GM12878 (cell line): Measurements from ENCODE around the gene BNIP3. TPM values are rescaled to one million over a fixed set of nuclear protein-coding genes. Genes with fewer than 3 reads are reported as not detected.

Source experiments
- ATAC-seq: fragments of 200-7000 bp; cut with Tn5 transposase; 3 replicates; pipeline ENCODE4 v1.9.1; 2020; ENCODE audit warnings: mild to moderate bottlenecking, moderate library complexity
- BruUV-seq: library from RNA; stranded (reverse); fragments of 400-500 nt; replicated peaks from 2 replicates; lab custom pipeline; 2021; lab: Mats Ljungman, UMichigan
- CTCF ChIA-PET: fragments of 300-600 bp; sonication (Branson Sonifier 250); formaldehyde crosslinking; extraction: SDS; loops from one replicate; lab custom pipeline; 2021; ENCODE audit warnings: inconsistent platforms; lab: Yijun Ruan, JAX
- POLR2A ChIA-PET: fragments of 350-600 bp; formaldehyde crosslinking; extraction: SDS; loops from one replicate; lab custom pipeline; 2021; ENCODE audit warnings: inconsistent platforms; lab: Charles Lee
- RAD21 ChIA-PET: fragments of 300-600 bp; sonication (Branson Sonifier 250); formaldehyde crosslinking; loops from one replicate; lab custom pipeline; 2023; ENCODE audit warnings: antibody characterized with exemption; ENCODE audit not compliant: unreplicated experiment; lab: Charles Lee
- SMC1A ChIA-PET: fragments of 300-600 bp; sonication (Branson Sonifier 250); formaldehyde crosslinking; loops from one replicate; lab custom pipeline; 2023; ENCODE audit not compliant: unreplicated experiment, uncharacterized antibody; lab: Charles Lee
- DNase-seq: peaks from one replicate; pipeline ENCODE4 v3.0.0-alpha.2; 2011; ENCODE audit warnings: low read depth, low spot score
- FAIRE-seq: peaks from 3 replicates; lab custom pipeline; 2011; peaks lifted over from hg19 to GRCh38; lab: Jason Lieb, UNC
- H2AFZ ChIP-seq: 2 replicates; pipeline ENCODE4 v1.6.0; 2011; ENCODE audit warnings: low read depth, low read length, control low read depth; ENCODE audit not compliant: control insufficient read depth
- H3K27ac ChIP-seq: 2 replicates; pipeline ENCODE4 v1.5.1; 2011; ENCODE audit warnings: control low read depth; ENCODE audit not compliant: control insufficient read depth, insufficient read depth
- H3K27me3 ChIP-seq, 2 experiments: replicated peaks in 1 of 2; 2 replicates each; pipeline versions ENCODE4 v1.6.0 to v1.6.1; 2011; ENCODE audit warnings: low read length in 1 of 2; ENCODE audit not compliant: control insufficient read depth in 2 of 2, insufficient read depth in 2 of 2
- H3K36me3 ChIP-seq, 2 experiments: 2 replicates each; pipeline ENCODE4 v1.5.1; 2011; ENCODE audit warnings: low read length in 1 of 2; ENCODE audit not compliant: control insufficient read depth in 2 of 2, insufficient read depth in 2 of 2
- H3K4me1 ChIP-seq: 2 replicates; pipeline ENCODE4 v1.6.1; 2011; ENCODE audit warnings: mild to moderate bottlenecking, low read length, moderate library complexity, mixed read lengths; ENCODE audit not compliant: control insufficient read depth, insufficient read depth
- H3K4me2 ChIP-seq: 2 replicates; pipeline ENCODE4 v1.6.0; 2011; ENCODE audit warnings: control low read depth; ENCODE audit not compliant: control insufficient read depth, insufficient read depth
- H3K4me3 ChIP-seq: fragments of 200-600 bp; sonication (generic); 2 replicates; pipeline ENCODE4 v1.5.1; 2016
- H3K79me2 ChIP-seq: 2 replicates; pipeline ENCODE4 v1.6.0; 2011; ENCODE audit warnings: low read length; ENCODE audit not compliant: control insufficient read depth, insufficient read depth
- H3K9ac ChIP-seq: 2 replicates; pipeline ENCODE4 v1.8.0; 2011; ENCODE audit warnings: low read length, control low read depth, mixed read lengths; ENCODE audit not compliant: control insufficient read depth, insufficient read depth
- H3K9me3 ChIP-seq: replicated peaks from 3 replicates; pipeline ENCODE4 v1.5.1; 2011; ENCODE audit warnings: mild to moderate bottlenecking, low read length; ENCODE audit not compliant: control insufficient read depth, insufficient read depth
- H4K20me1 ChIP-seq: 2 replicates; pipeline ENCODE4 v1.6.0; 2011; ENCODE audit not compliant: control insufficient read depth, insufficient read depth
- ATF7 ChIP-seq: fragments of 450-650 bp; IDR thresholded peaks from 2 replicates; pipeline ENCODE4 v1.6.1; 2016; ENCODE audit warnings: low read depth, mild to moderate bottlenecking
- BHLHE40 ChIP-seq, 2 experiments: fragments of 450-650 bp in 1 of 2; IDR thresholded peaks; 2 replicates each; pipeline ENCODE4 v1.6.1; 2011 to 2017; ENCODE audit warnings: low read depth in 2 of 2, borderline replicate concordance in 1 of 2, improper control_type of control experiment in 1 of 2, low read length in 1 of 2, mild to moderate bottlenecking in 1 of 2
- CBX3 ChIP-seq: fragments of 200-600 bp; sonication (generic); IDR thresholded peaks from 2 replicates; pipeline ENCODE4 v1.6.1; 2016; ENCODE audit warnings: low read depth, borderline replicate concordance
- CBX5 ChIP-seq: sonication (generic); IDR thresholded peaks from 2 replicates; pipeline ENCODE4 v1.6.1; 2016; ENCODE audit warnings: low read depth, moderate library complexity, mild to moderate bottlenecking, inconsistent platforms
- CEBPB ChIP-seq, 2 experiments: fragments of 150-350 bp in 1 of 2; IDR thresholded peaks; 2 replicates each; pipeline ENCODE4 v1.6.1; 2012 to 2014; ENCODE audit warnings: low read depth in 2 of 2, low read length in 2 of 2, borderline replicate concordance in 1 of 2, inconsistent platforms in 1 of 2
- CHD2 ChIP-seq: IDR thresholded peaks from 2 replicates; pipeline ENCODE4 v1.6.1; 2011; ENCODE audit warnings: low read depth, low read length, improper control_type of control experiment, borderline replicate concordance
- DPF2 ChIP-seq: fragments of 450-650 bp; IDR thresholded peaks from 2 replicates; pipeline ENCODE4 v1.6.1; 2017; ENCODE audit warnings: mild to moderate bottlenecking
- IKZF1 ChIP-seq: fragments of 450-650 bp; conservative IDR thresholded peaks from 2 replicates; pipeline ENCODE4 v1.6.1; 2017; ENCODE audit warnings: antibody characterized with exemption, mild to moderate bottlenecking
- JUNB ChIP-seq: IDR thresholded peaks from 2 replicates; pipeline ENCODE4 v1.6.1; 2016; ENCODE audit warnings: antibody characterized with exemption, mild to moderate bottlenecking
- KAT2A ChIP-seq: conservative IDR thresholded peaks from 2 replicates; pipeline ENCODE4 v1.6.1; 2011; ENCODE audit warnings: low read depth, low read length; ENCODE audit not compliant: control insufficient read depth
- NFXL1 ChIP-seq: fragments of 450-650 bp; IDR thresholded peaks from 2 replicates; pipeline ENCODE4 v1.6.1; 2017; ENCODE audit warnings: antibody characterized with exemption, mild to moderate bottlenecking, borderline replicate concordance
- NFYB ChIP-seq: IDR thresholded peaks from 2 replicates; pipeline ENCODE4 v1.6.1; 2011; ENCODE audit warnings: low read depth, mild to moderate bottlenecking, low read length, improper control_type of control experiment, moderate library complexity; ENCODE audit not compliant: insufficient read depth
- RELA ChIP-seq: fragments of 450-650 bp; IDR thresholded peaks from 2 replicates; pipeline ENCODE4 v1.8.0; 2014; ENCODE audit warnings: borderline replicate concordance; ENCODE audit not compliant: partially characterized antibody
- RUNX3 ChIP-seq: IDR thresholded peaks from 2 replicates; pipeline ENCODE4 v1.6.1; 2012; ENCODE audit warnings: low read length, inconsistent platforms
- SP1 ChIP-seq: IDR thresholded peaks from one replicate; pipeline ENCODE4 v1.6.1; 2011; ENCODE audit warnings: low read depth, low read length
- TCF3 ChIP-seq: IDR thresholded peaks from 2 replicates; pipeline ENCODE4 v1.6.1; 2012; ENCODE audit warnings: low read depth, mild to moderate bottlenecking, low read length, borderline replicate concordance; ENCODE audit not compliant: insufficient read depth
- WGBS: methylation state at CpG from one replicate; pipeline ENCODE4 v1.1.6; 2016; ENCODE audit warnings: low lambda C conversion rate; ENCODE audit not compliant: insufficient replicate concordance, insufficient coverage; ENCODE audit errors: missing lambda C conversion rate; 5-methylcytosine and 5-hydroxymethylcytosine counted together
- in situ Hi-C: fragments of 300-500 bp; cut with MboI; formaldehyde crosslinking; loops from 9 replicates; pipeline ENCODE4 v1.14.3; 2018; ENCODE audit warnings: mixed read lengths
- intact Hi-C: fragments of 100-400 bp; cut with micrococcal nuclease; formaldehyde crosslinking; loops from one replicate; pipeline ENCODE4 v1.14.2; 2022; ENCODE audit not compliant: unreplicated experiment
- polyA plus RNA-seq, 11 experiments: library from polyadenylated mRNA; depleted of rRNA in 4 of 11; unstranded in 6 of 11; stranded (reverse) in 5 of 11; fragments of >200 nt; fragmentation: Nextera tagmentation in 4 of 11; fragmentation: Illumina TruSeq in 1 of 11; extraction: Ambion mirVana in 4 of 11; extraction: Trizol in 1 of 11; gene quantifications; 1 replicate in 1 of 11; 2 replicates in 10 of 11; pipeline versions ENCODE4 v1.2.1 to v1.2.3, GENCODE V29; 2011 to 2016; ENCODE audit warnings: inconsistent platforms in 2 of 11, missing spikeins in 2 of 11, low read depth in 1 of 11
- total RNA-seq, 4 experiments: library from RNA; depleted of rRNA in 3 of 4; stranded (reverse); fragments of >200 nt in 3 of 4; fragmentation: Illumina TruSeq in 1 of 4; extraction: Trizol in 1 of 4; gene quantifications; 2 replicates each; pipeline versions ENCODE4 v1.2.1 to v1.2.3, GENCODE V29; 2013 to 2021
- TF ChIP-seq, protein P1 (sequence below): IDR thresholded peaks from 2 replicates; pipeline ENCODE4 v1.6.1; 2012; ENCODE audit warnings: low read length, inconsistent platforms
- TF ChIP-seq, protein P2 (sequence below): fragments of 450-650 bp; conservative IDR thresholded peaks from 2 replicates; pipeline ENCODE4 v1.6.1; 2017; ENCODE audit warnings: mild to moderate bottlenecking, moderate library complexity
- TF ChIP-seq, protein P3 (sequence below): fragments of 450-650 bp; IDR thresholded peaks from 2 replicates; pipeline ENCODE4 v1.6.1; 2016; ENCODE audit warnings: mild to moderate bottlenecking

BNIP3 gene
- total and polyA plus RNA-seq, 10 of the 15 experiments (the other 5 are each of a cell fraction or from before 2014, with no cell fraction given), result 7.7 to 122 (median 29.9) TPM

DNA sequence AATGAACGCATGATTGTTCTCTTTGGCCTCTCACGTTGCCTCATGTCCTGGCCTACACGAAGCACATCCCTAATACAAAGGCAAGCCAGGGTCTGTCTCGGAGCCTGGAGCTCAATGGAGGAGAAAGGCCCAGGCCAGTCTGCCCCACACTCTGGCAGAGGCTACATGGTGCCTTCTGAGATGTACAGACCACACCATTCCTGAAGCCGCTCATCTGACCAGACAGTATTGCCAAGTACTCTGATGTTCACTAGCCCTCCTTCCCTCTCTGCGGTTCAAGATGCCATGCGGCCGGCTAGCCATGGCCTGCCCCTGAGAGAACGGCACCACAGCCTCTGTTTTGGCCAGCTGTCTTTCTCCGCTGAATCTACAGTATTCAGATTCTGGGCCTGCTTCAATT lies 5.9 kb downstream of the BNIP3 start (continued):
- TF ChIP-seq, protein P1, sequence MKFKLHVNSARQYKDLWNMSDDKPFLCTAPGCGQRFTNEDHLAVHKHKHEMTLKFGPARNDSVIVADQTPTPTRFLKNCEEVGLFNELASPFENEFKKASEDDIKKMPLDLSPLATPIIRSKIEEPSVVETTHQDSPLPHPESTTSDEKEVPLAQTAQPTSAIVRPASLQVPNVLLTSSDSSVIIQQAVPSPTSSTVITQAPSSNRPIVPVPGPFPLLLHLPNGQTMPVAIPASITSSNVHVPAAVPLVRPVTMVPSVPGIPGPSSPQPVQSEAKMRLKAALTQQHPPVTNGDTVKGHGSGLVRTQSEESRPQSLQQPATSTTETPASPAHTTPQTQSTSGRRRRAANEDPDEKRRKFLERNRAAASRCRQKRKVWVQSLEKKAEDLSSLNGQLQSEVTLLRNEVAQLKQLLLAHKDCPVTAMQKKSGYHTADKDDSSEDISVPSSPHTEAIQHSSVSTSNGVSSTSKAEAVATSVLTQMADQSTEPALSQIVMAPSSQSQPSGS, result no peak
- TF ChIP-seq, protein P2, sequence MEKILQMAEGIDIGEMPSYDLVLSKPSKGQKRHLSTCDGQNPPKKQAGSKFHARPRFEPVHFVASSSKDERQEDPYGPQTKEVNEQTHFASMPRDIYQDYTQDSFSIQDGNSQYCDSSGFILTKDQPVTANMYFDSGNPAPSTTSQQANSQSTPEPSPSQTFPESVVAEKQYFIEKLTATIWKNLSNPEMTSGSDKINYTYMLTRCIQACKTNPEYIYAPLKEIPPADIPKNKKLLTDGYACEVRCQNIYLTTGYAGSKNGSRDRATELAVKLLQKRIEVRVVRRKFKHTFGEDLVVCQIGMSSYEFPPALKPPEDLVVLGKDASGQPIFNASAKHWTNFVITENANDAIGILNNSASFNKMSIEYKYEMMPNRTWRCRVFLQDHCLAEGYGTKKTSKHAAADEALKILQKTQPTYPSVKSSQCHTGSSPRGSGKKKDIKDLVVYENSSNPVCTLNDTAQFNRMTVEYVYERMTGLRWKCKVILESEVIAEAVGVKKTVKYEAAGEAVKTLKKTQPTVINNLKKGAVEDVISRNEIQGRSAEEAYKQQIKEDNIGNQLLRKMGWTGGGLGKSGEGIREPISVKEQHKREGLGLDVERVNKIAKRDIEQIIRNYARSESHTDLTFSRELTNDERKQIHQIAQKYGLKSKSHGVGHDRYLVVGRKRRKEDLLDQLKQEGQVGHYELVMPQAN, result no peak

DNA sequence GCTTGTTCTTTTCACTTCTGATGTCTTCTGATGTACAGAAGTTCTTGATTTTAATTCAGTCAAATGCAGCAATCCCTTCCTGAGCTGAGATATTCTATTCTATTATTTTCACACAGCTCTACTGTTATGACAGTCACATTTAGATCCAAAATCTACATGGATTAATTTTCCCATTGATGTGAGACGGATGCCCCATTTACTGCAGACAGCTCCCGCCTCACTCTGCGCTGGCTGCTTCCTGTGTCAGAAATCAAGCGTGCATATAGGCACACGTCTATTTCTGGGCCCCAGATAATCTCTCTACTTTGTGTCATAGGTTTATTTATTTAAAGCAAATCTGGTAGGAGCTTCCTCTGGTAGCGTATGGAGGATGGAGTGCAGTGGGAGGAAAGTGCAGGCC lies 6.7 kb downstream of the BNIP3 start:
- Histone ChIP-seq H3K4me3 (no peak overlapping the region), H3K4me1 (peaks cover 7% of the 10 kb centered on the region), H4K20me1 (peaks cover 23% of the 10 kb centered on the region), H3K79me2 (peaks cover 79% of the 10 kb centered on the region), H3K9ac (no peak overlapping the region), H3K9me3 (no peaks in the 10 kb centered on the region), H3K27ac (no peak overlapping the region), H3K4me2 (no peak overlapping the region), H3K36me3 (peaks cover 8 to 38% of the 10 kb centered on the region in 2 experiments), H3K27me3 (no peaks in the 10 kb centered on the region), H2AFZ (no peak overlapping the region)
- ChIA-PET POLR2A (no interaction called here), RAD21 (no interaction called here), CTCF (interaction anchor here (1.5 kb wide), 1 partner anchor 32 kb away, joined by 6 read pairs; no protein-coding TSS in a partner anchor), SMC1A (interaction anchor here (1.3 kb wide), 1 partner anchor 9 kb away, joined by 3 read pairs; no protein-coding TSS in a partner anchor)
- FAIRE-seq (no peak), ATAC-seq (no peak), DNase-seq (no peak)
- 97% methylated on average over 6 of the region's 6 CpGs for WGBS
- intact Hi-C loops, result no loop called here
- in situ Hi-C loops, result no loop called here
- BruUV-seq, result no TSS peak
- TF ChIP-seq, protein P3, sequence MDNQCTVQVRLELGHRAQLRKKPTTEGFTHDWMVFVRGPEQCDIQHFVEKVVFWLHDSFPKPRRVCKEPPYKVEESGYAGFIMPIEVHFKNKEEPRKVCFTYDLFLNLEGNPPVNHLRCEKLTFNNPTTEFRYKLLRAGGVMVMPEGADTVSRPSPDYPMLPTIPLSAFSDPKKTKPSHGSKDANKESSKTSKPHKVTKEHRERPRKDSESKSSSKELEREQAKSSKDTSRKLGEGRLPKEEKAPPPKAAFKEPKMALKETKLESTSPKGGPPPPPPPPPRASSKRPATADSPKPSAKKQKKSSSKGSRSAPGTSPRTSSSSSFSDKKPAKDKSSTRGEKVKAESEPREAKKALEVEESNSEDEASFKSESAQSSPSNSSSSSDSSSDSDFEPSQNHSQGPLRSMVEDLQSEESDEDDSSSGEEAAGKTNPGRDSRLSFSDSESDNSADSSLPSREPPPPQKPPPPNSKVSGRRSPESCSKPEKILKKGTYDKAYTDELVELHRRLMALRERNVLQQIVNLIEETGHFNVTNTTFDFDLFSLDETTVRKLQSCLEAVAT, result no peak
- no peak for TF ChIP-seq CBX3
- TF ChIP-seq CHD2, result no peak
- TF ChIP-seq NFYB, result no peak
- TF ChIP-seq ATF7, result no peak
- TF ChIP-seq RUNX3, result no peak
- TF ChIP-seq RELA, result no peak
- no peak for TF ChIP-seq BHLHE40 (IDR thresholded peaks at IDR 0.05; ENCODE audit: borderline replicate concordance in 1 of 2, low read depth in 2 of 2, low read length in 1 of 2)
- TF ChIP-seq KAT2A, result no peak
- TF ChIP-seq CEBPB (IDR thresholded peaks at IDR 0.05; ENCODE audit: borderline replicate concordance in 1 of 2, low read depth in 2 of 2, low read length in 2 of 2), result no peak
- no peak for TF ChIP-seq SP1
- TF ChIP-seq TCF3, result no peak
- no peak for TF ChIP-seq CBX5
- no peak for TF ChIP-seq JUNB
- TF ChIP-seq DPF2, result no peak
- TF ChIP-seq IKZF1, result no peak
- TF ChIP-seq NFXL1, result no peak
